Measurements from ENCODE around the gene ATAT1. TPM values are rescaled to one million over a fixed set of nuclear protein-coding genes. Genes with fewer than 3 reads are reported as not detected.

The ATAT1 gene
- total RNA-seq, 1 donor: 5.6 TPM

GRCh38 chr6:30685157-30686008, 58.7 kb downstream of the ATAT1 start:
- peak; percentile 43 for DNase-seq (ENCODE audit: low read depth)
- H3K4me3 ChIP-seq (ENCODE audit: low read depth, low read length): peak overlapping the region; percentile 93
- TF ChIP-seq CTCF (IDR thresholded peaks at IDR 0.05; ENCODE audit: insufficient read depth, low read length): peak; percentile 28

DNA sequence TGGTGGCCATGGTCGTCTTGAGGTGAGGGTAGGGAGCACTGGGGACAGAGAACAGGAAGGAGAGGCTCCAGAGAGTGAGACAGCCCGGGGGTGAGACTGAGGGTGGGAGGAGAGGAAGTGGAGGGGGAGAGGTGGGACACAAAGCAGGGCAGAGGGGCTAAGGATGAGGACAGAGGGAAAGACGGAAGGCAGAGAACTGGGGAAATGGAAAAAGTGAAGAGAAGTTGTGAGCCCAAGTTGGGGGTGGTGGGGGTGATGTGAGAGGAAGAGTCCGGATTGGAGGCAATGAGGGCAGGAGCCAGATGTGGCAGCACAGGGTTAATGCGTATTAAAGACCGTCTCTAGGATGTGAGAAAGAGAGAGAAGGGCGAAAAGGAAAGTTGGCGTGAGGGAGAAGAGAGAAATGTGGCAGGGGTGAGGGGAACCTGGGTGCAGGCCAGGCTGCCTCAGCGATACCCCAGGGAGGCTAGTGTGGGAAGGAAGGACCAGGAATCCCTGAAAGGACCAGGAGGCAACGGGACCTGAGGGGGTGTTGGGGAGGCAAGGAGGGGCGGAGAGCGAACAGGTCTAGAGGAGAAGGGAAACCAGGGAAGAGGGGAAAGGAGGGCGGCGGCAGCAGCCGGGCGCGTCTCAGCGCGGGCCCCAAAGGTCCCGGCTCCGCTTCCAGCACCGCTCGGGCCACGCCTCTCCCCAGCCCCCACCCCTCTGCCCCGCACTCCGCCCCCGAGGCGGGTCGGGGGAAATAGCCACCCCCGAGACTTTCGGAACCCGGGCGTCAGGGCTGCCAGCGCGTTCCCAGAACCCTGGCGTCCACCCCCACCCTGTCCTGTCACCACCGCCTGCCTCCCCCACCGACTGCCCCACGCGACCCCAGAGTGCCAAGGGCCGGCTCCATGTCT, 59.6 kb downstream of the ATAT1 start, which contains the start of gene PPP1R18:
TSS of gene PPP1R18 (minus strand) at position 637 of the 899 bp plus-strand sequence. CDS start at position 10, 627 bp downstream.
- no peak for TF ChIP-seq CTCF (IDR thresholded peaks at IDR 0.05; ENCODE audit: insufficient read depth, low read length)
- DNase-seq (ENCODE audit: low read depth): peak; percentile 64
- H3K4me3 ChIP-seq (ENCODE audit: low read depth, low read length): peak within 1 kb of the TSS; percentile 93

- peak overlapping the region; percentile 93 for H3K4me3 ChIP-seq (ENCODE audit: low read depth, low read length)
- TF ChIP-seq CTCF (IDR thresholded peaks at IDR 0.05; ENCODE audit: insufficient read depth, low read length): no peak
- DNase-seq (ENCODE audit: low read depth): peak; percentile 98
These were observed 60.4 kb downstream of the ATAT1 start for GRCh38 chr6:30686908-30687658.

GRCh38 chr6:30687659-30688431, 61.2 kb downstream of the ATAT1 start:
- H3K4me3 ChIP-seq (ENCODE audit: low read depth, low read length): peak overlapping the region; percentile 93
- peak; percentile 59 for DNase-seq (ENCODE audit: low read depth)
- peak; percentile 41 for TF ChIP-seq CTCF (IDR thresholded peaks at IDR 0.05; ENCODE audit: insufficient read depth, low read length)

DNA sequence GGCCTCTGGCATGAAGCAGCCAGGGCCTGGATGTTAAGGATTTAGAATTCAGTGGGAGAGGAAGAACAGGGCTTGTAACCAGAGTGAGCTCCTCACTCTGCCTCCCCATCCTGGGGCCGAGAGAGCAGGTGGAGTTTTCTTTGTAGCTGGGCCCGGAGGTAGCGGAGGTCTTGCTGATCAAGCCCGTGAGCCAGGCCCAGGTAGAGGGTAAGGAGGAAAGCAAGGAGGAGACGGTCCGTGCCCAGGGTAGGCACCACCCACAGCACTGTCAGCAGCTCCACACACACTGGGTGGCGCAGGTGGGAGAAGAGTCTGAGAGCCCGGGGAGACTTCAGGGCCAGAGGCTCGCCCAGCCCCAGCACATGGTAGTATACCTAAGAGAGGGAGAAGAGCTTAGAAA, 61.9 kb downstream of the ATAT1 start:
- DNase-seq (ENCODE audit: low read depth): no peak
- no peak for TF ChIP-seq CTCF (IDR thresholded peaks at IDR 0.05; ENCODE audit: insufficient read depth, low read length)
- H3K4me3 ChIP-seq (ENCODE audit: low read depth, low read length): peak overlapping the region; percentile 93

Measured in fibroblast of the aortic adventitia (primary cell).